ENCODE data around the gene PIH1D1.

PIH1D1 gene

GRCh38 chr19:49418511-49418910 is 33.1 kb downstream of the PIH1D1 start:
- no peak for DNase-seq

- DNase-seq = no peak
Measured at GRCh38 chr19:49417088-49417487, 34.5 kb downstream of the PIH1D1 start.

- DNase-seq = no peak
Measured at GRCh38 chr19:49415810-49416200, 35.8 kb downstream of the PIH1D1 start.

- no peak for DNase-seq
Measured at GRCh38 chr19:49415102-49415809, 36.4 kb downstream of the PIH1D1 start.

- no peak for DNase-seq
Measured at GRCh38 chr19:49414256-49414655, 37.4 kb downstream of the PIH1D1 start.

- DNase-seq = no peak
Measured at GRCh38 chr19:49413348-49413747, 38.3 kb downstream of the PIH1D1 start.

- no peak for DNase-seq
Measured at GRCh38 chr19:49411681-49412326, 39.8 kb downstream of the PIH1D1 start.

GRCh38 chr19:49409441-49410029 is 42.1 kb downstream of the PIH1D1 start:
- no peak for DNase-seq

GRCh38 chr19:49408816-49409440 is 42.7 kb downstream of the PIH1D1 start:
- DNase-seq = no peak

GRCh38 chr19:49407482-49408015 is 44.1 kb downstream of the PIH1D1 start:
- DNase-seq = no peak

GRCh38 chr19:49407079-49407478 is 44.5 kb downstream of the PIH1D1 start:
- no peak for DNase-seq

- DNase-seq = peak; percentile 21
Measured at GRCh38 chr19:49403404-49404187, 48.0 kb downstream of the PIH1D1 start.

- no peak for DNase-seq
Measured at GRCh38 chr19:49400029-49400428, 51.6 kb downstream of the PIH1D1 start.

GRCh38 chr19:49398931-49399330 is 52.7 kb downstream of the PIH1D1 start:
- DNase-seq = no peak

GRCh38 chr19:49398001-49398615 is 53.5 kb downstream of the PIH1D1 start:
- DNase-seq = no peak

GRCh38 chr19:49396738-49397505 is 54.7 kb downstream of the PIH1D1 start:
- DNase-seq = no peak
